NCI-H524 treated with DMSO at 0.1 percent for 48 hours (cell line): Measurements from ENCODE around the gene ALPL.

Source experiments
- DNase-seq: peaks from one replicate; lab custom pipeline; 2025; lab: John Stamatoyannopoulos, UW

The ALPL gene

DNA sequence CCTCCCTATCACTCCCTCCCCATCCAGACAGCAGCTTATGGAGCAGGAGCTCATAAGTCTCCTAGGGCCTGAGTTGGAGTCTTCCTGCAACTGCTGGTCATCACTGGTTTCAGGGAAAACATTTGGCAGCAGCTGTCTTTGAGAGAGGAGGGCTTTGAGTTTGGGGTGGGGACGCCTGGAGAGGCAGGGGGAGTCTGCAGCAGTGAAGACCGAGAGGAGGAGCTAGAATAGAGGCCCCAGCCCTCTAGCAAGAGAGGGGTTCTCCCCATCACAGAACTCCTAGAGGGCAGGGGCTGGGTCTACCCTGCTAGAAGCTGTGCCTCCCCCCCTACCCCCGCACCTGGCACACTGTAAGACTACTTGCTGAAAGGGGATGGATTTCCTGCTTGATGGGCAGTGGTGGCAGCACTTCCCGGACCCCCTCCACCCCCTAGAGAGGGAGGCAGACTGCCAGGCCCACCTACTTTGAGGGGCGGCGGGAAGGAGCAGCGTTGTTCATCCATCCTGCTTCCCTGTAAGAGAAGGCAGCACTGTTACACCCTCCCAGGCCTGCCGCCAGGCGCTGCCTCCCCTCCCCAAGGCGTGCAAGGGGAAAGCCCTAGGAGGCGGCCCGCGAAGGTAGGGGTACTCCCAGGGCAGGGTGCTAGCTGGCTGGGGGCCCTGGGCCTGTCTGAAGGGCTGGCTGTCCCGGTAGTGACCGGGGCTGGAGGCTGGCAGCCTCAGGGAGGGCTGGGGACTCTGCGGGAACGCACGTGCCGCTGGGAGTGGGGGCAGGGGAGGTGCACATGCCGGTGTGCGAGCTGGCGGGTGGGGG lies 109.5 kb downstream of the ALPL start:
- DNase-seq, result no peak

DNA sequence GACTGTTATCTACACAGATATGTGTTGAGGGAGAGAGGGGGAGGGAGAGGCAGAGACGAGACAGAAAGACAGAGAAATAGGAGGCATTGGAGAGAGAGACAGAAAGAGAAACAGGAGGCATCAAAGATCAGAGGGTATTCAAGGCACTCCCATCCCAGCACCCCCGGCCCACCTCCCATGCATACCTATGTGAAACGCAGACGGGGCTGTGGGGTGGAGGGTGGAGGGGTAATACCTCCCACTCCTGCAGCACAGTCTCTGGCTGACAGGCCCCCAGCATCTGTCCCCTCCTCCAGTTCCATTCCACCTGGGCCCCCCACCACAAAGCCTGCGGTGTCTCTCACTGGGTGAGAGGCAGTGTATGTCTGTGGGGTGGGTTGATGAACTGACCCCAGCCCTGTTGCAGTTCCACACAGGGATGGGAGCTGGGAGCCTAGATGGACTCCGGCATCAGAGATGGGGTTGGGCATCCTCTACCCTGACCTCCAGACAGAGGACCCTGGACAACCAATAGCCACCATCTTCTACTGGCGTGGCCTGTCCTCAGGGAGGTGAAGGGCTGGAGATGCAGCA lies 110.2 kb downstream of the ALPL start:
- DNase-seq, result no peak

DNA sequence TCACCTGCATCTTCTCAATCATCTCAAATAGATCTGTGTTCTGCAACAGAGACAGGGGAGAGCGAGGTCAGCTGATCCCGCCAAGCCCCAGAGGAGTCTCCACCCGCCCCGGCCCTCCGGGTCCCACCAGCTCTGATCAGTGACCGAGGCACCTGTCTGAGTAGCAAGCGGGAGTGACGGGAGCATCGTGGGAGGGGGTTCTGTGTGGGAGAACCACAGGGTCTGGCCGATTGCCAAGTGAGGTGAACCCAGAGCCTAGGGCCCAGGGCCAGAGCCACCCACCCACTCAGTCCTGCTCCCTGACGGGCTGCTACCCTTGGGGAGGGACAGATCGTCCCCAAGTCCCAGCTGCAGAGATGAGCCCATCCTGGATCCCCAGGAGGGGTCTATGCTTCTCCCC lies 110.8 kb downstream of the ALPL start:
- no peak for DNase-seq

DNA sequence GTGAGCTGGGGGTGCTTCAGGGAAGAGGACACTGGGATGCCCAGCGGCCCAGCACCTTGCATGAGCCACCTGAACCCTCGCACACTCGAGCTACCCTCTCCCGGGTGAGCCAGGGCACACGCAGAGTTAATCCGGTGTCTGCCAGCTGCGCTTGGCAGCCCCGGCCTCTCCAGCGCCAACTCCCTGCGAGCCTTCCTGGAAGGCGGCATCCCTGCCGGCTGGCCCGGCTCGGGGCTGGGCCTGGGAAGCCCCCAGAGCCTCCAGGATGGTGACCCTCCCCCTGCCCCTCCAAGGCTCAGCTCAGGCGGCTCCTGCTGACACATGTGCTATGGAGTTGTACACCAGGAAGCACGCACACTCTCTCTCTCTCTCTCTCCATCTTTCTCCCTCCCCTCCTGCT lies 111.3 kb downstream of the ALPL start:
- peak; percentile 22 for DNase-seq

DNA sequence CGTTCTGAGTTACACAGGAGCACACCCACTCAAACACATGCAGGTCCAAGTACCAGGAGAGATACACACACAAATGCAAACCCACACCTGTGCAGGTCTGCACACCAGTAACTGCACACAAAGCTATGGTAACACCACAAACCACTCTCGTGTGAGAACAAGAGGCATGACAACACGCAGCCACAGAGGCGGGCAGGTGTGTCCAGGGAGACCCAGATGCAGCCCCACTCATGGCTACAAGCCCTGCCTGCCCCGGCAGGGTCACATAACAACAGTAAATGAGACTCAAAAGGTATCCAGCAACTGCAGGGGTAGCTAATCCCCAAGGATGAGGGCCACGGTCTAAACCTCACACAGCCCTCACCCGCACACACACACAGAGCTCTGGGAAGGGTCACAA lies 111.8 kb downstream of the ALPL start:
- no peak for DNase-seq

DNA sequence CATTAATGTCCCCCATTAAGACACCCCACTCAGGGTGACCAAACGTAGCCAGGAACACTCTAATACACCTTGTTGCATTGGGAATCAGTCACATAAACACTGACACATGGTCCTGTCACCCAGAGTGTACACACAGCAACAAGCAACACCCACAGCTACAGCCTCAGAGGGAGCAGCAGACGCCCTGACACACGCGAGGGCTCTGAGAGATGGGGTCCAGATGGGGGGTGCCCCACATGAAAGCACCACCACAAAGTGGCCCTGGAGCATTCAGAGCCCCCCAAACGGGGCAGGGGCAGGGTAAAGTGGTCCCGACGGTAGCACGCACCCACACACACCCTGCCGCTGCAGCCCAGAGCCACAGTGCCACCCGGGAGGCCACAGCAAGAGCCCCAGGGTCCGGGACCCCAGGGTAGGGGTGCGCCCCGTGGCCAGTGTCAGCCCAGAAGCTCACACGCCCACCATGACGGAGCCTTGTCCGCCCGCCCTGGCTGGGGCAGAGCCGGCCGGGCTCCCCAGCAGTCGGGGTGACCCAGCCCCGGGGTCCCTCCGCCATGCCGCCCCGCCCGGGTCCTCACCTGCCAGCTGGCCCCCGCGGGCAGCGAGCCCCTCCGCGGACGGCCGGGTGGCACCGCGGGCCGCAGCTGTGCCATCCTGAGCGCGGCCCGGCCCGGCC lies 112.7 kb downstream of the ALPL start:
- DNase-seq, result no peak

DNA sequence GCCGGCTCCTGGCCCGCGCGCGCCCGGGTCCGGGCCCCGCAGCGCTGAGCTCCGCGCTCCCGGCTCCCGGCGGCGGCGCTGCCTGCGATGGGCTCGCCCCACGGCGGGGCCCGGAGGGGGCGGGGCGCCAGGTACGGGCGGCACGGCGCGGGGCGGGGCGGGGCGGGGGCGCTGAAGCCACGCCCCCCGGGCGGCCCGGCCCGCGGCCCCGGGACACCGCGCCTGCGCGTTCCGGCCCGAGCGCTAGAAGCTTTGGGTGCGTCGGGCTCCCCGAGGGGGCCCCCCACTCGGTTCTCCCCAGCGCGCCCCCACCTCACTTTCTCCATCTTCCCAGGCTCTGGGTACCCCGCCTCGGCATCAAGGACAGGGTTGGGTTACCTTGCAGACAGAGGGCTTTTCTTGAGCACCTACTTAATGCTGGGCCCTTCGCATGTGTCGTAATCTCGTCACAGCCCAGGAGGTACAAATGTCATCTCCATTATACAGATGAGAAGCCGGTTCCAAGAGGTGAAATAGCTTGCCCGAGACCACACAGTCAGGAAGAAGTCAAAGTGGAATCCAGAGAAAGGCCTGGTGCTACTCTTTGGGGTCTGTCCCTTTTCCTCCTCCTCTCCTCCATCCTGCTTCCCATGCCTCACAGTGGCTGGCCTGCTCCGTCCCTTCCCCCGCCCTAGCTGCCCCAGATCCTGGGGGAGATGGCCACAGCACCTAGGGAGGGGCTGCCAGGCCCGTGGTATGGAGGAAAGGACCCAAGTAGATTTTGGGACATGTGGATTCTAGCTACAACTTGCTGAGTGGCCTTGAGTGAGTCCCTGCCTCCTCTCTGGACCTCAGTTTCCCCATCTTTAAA lies 113.5 kb downstream of the ALPL start:
- no peak for DNase-seq

DNA sequence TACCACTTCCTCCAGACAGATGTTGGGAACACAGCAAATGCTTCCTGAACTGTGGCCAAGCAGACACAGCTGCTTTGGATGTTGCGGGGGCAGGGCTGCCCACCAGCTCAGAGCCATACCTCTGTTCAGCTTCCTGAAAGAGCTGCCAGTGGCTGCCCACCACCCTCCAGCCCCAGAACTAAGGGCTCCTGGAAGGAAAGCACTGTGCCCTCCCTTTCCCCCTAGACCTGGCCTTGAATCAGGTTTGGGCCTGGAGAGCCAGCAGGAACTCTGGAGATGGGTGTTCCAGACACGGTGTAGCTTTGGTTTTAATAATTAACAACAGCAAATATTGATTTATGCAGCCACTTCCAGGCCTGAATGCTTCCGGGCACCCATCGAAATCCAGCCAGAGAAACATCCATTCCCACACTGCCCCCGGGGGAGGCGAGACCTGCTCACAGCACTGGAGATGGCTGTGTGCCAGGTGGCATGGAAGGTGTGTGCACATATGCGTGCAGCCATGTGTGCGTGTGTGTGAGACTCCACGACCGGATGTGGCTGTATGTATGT lies 114.3 kb downstream of the ALPL start:
- DNase-seq, result no peak

DNA sequence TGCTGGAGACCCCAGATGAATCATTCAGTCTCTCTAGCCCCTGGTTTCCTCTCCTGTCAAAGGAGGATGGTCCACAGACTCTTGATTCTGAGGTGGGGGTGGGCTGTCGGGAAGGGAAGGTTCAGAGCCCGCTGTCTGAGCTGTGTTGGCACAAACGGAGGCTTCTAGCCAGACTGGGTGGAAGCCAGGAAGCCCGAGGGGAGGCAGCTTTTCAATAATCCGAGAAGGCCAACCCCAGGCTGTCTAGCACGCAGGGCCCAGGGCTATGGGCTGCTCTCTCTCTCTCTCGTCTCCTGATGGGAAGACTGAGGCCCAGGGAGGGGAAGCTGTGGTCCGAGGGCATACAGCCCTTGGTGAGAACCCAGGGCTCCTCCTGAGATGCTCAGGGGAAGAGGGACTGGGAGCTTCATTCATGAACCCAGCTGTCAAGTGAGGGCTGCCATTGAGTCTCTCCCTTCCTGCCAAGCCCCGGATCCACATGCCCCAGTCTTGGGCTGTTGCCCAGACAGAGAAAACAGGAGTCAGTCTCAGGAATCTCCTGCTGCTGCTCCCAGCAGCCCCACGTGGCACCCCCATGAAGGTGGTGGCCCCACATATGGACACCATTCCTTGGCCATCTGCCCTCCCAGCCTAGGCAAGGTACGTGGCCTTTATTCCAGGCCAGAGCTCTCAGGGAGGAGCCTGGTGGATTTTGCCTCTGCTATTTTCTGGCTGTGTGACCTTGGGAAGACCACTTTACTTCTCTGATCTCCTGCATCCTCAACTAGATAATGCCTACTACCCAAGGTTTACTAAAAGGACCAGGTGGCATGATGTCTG lies 115.6 kb downstream of the ALPL start:
- DNase-seq, result no peak

DNA sequence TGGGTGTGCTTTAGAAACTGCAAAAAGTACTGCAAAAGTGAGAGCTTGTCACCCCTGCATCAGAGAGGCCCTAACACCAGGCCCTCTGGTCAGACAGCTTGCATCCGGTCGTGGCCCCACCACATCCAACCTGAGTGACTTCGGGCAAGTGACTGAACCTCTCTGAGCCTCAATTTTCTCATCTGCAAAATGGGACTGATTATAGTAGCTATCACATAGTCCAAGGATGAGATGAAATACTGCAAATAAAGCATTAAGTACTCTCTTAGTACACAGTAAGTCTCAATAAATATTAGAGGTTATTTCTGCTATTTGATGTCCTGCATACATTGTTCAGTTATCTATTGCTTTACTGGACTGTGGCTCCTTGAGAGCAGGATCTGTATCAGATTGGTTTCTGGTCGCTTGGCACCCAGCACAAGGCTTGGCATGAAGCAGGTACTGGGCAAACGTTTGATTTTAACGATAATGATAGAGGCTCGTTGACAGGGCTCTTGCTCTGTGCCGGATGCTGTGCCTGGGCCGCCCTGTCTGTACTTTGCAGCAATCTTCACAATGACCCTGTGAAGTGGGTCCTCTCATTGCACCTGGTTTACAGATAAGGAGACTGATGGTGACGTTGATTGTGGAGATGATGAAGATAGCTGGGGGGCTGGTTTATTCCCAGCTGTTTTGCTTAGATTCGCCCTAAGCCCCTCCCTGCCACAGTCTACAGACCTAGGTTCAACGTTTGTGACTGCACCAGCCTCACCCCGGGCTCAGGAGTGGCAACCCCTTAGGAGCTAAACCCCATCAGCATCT lies 116.4 kb downstream of the ALPL start:
- DNase-seq, result no peak

DNA sequence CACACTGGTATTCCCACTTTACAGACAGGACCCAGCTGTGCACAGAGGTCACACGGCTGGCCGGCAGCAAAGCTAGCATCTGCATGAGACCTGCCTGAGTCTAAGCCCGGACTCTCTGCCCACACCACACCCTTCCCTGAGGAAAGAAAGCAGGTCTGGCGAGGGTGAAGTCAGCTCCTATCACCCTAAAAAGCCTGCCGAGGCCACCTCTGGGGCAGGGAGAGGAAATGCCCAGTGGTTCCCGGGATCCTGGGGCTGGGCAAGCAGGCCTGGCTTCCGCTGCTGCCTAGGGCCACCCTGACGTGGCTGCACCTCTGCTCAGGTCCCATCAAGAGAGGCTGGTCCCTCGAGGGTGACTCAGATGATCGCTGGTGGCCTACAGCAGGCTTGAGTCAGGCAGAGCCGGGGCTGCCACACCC lies 117.7 kb downstream of the ALPL start:
- no peak for DNase-seq
